Astrocyte (in vitro differentiated cells and primary cell): ENCODE data around the gene THEM5.
"Not testable (repeated sequence)": the region's sequence is repeated elsewhere in the genome, so short reads cannot be mapped to it uniquely, and the experiment has no call there.

Experiments used
- EZH2 ChIP-seq: IDR thresholded peaks from 2 replicates; pipeline ENCODE4 v1.6.1; 2012; ENCODE audit warnings: mild to moderate bottlenecking, low read length, inconsistent platforms; ENCODE audit not compliant: insufficient read depth
- TF ChIP-seq, protein P1 (sequence below): IDR thresholded peaks from 2 replicates; pipeline ENCODE4 v1.5.1; 2011; ENCODE audit warnings: low read depth, mild to moderate bottlenecking, inconsistent platforms, low read length, moderate library complexity; ENCODE audit not compliant: insufficient read depth

DNA sequence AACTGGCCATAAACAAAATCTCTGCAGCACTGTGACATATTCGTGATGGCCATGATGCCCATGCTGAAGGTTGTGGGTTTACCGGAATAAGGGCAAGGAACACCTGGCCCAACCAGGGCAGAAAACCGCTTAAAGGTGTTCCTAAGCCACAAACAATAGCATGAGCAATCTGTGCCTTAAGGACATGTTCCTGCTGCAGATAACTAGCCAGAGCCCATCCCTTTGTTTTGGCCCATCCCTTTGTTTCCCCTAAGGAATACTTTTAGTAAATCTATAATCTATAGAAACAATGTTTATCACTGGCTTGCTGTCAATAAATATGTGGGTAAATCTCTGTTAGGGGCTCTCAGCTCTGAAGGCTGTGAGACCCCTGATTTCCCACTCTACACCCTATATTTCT lies 47.3 kb upstream of the THEM5 start:
- TF ChIP-seq, protein P1, sequence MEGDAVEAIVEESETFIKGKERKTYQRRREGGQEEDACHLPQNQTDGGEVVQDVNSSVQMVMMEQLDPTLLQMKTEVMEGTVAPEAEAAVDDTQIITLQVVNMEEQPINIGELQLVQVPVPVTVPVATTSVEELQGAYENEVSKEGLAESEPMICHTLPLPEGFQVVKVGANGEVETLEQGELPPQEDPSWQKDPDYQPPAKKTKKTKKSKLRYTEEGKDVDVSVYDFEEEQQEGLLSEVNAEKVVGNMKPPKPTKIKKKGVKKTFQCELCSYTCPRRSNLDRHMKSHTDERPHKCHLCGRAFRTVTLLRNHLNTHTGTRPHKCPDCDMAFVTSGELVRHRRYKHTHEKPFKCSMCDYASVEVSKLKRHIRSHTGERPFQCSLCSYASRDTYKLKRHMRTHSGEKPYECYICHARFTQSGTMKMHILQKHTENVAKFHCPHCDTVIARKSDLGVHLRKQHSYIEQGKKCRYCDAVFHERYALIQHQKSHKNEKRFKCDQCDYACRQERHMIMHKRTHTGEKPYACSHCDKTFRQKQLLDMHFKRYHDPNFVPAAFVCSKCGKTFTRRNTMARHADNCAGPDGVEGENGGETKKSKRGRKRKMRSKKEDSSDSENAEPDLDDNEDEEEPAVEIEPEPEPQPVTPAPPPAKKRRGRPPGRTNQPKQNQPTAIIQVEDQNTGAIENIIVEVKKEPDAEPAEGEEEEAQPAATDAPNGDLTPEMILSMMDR: not testable (repeated sequence)
- not testable (repeated sequence) for TF ChIP-seq EZH2
